ENCODE data around the gene SNPH.

DNA sequence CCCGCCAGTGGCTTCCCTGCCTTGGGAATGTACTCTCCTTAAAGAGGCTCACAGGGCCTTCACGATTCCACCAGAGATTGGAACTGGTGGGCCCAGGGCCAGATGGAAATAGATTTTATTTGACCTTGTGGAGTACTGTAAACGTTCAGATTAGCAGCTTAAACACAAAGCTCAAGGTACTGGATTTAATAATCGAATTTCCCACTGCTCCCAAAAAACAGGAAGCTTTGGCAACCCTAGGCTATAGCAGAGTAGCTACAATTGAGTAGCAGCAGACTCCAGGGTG, 55.5 kb downstream of the SNPH start:
- TF ChIP-seq, protein P1, sequence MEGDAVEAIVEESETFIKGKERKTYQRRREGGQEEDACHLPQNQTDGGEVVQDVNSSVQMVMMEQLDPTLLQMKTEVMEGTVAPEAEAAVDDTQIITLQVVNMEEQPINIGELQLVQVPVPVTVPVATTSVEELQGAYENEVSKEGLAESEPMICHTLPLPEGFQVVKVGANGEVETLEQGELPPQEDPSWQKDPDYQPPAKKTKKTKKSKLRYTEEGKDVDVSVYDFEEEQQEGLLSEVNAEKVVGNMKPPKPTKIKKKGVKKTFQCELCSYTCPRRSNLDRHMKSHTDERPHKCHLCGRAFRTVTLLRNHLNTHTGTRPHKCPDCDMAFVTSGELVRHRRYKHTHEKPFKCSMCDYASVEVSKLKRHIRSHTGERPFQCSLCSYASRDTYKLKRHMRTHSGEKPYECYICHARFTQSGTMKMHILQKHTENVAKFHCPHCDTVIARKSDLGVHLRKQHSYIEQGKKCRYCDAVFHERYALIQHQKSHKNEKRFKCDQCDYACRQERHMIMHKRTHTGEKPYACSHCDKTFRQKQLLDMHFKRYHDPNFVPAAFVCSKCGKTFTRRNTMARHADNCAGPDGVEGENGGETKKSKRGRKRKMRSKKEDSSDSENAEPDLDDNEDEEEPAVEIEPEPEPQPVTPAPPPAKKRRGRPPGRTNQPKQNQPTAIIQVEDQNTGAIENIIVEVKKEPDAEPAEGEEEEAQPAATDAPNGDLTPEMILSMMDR (IDR thresholded peaks at IDR 0.05), result no peak
- TF ChIP-seq JUN (IDR thresholded peaks at IDR 0.05), result no peak
- TF ChIP-seq, protein P2, sequence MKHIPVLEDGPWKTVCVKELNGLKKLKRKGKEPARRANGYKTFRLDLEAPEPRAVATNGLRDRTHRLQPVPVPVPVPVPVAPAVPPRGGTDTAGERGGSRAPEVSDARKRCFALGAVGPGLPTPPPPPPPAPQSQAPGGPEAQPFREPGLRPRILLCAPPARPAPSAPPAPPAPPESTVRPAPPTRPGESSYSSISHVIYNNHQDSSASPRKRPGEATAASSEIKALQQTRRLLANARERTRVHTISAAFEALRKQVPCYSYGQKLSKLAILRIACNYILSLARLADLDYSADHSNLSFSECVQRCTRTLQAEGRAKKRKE (CRISPR knock-in tag; IDR thresholded peaks at IDR 0.05; ENCODE audit: low read depth), result no peak
- no peak for TF ChIP-seq KDM1A (IDR thresholded peaks at IDR 0.05; ENCODE audit: low read depth)
- TF ChIP-seq, protein P3, sequence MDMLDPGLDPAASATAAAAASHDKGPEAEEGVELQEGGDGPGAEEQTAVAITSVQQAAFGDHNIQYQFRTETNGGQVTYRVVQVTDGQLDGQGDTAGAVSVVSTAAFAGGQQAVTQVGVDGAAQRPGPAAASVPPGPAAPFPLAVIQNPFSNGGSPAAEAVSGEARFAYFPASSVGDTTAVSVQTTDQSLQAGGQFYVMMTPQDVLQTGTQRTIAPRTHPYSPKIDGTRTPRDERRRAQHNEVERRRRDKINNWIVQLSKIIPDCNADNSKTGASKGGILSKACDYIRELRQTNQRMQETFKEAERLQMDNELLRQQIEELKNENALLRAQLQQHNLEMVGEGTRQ (IDR thresholded peaks at IDR 0.05), result no peak
- TF ChIP-seq MAZ (IDR thresholded peaks at IDR 0.05; ENCODE audit: borderline replicate concordance, low read depth, low read length), result no peak
- no peak for TF ChIP-seq EP300 (IDR thresholded peaks at IDR 0.05)
- TF ChIP-seq FOSB (CRISPR knock-in tag; IDR thresholded peaks at IDR 0.05), result no peak
- no peak for TF ChIP-seq EHF (CRISPR knock-in tag; IDR thresholded peaks at IDR 0.05)
- no peak for TF ChIP-seq TP53 (CRISPR knock-in tag; IDR thresholded peaks at IDR 0.05)
